ENCODE results near the gene CHI3L2.

Gene CHI3L2

GRCh38 chr1:111227434-111227833 is at the start of gene CHI3L2:
CHI3L2 (plus strand) TSS chr1:111227713; CDS start chr1:111227730, 17 bp downstream.
- no peak for TF ChIP-seq GATA2 (IDR thresholded peaks at IDR 0.05; ENCODE audit: low read depth, low read length)
- no peak for TF ChIP-seq GATA3 (IDR thresholded peaks at IDR 0.05; ENCODE audit: low read depth, low read length)

- TF ChIP-seq GATA2 (IDR thresholded peaks at IDR 0.05; ENCODE audit: low read depth, low read length) (no peak), GATA3 (IDR thresholded peaks at IDR 0.05; ENCODE audit: low read depth, low read length) (no peak)
These were observed 47.5 kb upstream of the CHI3L2 start for GRCh38 chr1:111179968-111180533.

- no peak for TF ChIP-seq GATA3 (IDR thresholded peaks at IDR 0.05; ENCODE audit: low read depth, low read length)
- TF ChIP-seq GATA2 (IDR thresholded peaks at IDR 0.05; ENCODE audit: low read depth, low read length) = no peak
These were observed 45.5 kb upstream of the CHI3L2 start for GRCh38 chr1:111182052-111182451.

GRCh38 chr1:111183308-111184069 is 44.0 kb upstream of the CHI3L2 start:
- TF ChIP-seq GATA2 (IDR thresholded peaks at IDR 0.05; ENCODE audit: low read depth, low read length) = no peak
- no peak for TF ChIP-seq GATA3 (IDR thresholded peaks at IDR 0.05; ENCODE audit: low read depth, low read length)

GRCh38 chr1:111184663-111185062 is 42.9 kb upstream of the CHI3L2 start:
- TF ChIP-seq GATA2 (IDR thresholded peaks at IDR 0.05; ENCODE audit: low read depth, low read length) (no peak), GATA3 (IDR thresholded peaks at IDR 0.05; ENCODE audit: low read depth, low read length) (no peak)

- TF ChIP-seq GATA3 (IDR thresholded peaks at IDR 0.05; ENCODE audit: low read depth, low read length) = no peak
- no peak for TF ChIP-seq GATA2 (IDR thresholded peaks at IDR 0.05; ENCODE audit: low read depth, low read length)
These were observed 36.5 kb upstream of the CHI3L2 start for GRCh38 chr1:111190931-111191451.

- no peak for TF ChIP-seq GATA3 (IDR thresholded peaks at IDR 0.05; ENCODE audit: low read depth, low read length)
- no peak for TF ChIP-seq GATA2 (IDR thresholded peaks at IDR 0.05; ENCODE audit: low read depth, low read length)
These were observed 36.0 kb upstream of the CHI3L2 start for GRCh38 chr1:111191496-111191895.

- TF ChIP-seq GATA3 (IDR thresholded peaks at IDR 0.05; ENCODE audit: low read depth, low read length) (no peak), GATA2 (IDR thresholded peaks at IDR 0.05; ENCODE audit: low read depth, low read length) (no peak)
These were observed 35.4 kb upstream of the CHI3L2 start for GRCh38 chr1:111192074-111192473.

- no peak for TF ChIP-seq GATA3 (IDR thresholded peaks at IDR 0.05; ENCODE audit: low read depth, low read length)
- no peak for TF ChIP-seq GATA2 (IDR thresholded peaks at IDR 0.05; ENCODE audit: low read depth, low read length)
These were observed 34.6 kb upstream of the CHI3L2 start for GRCh38 chr1:111192658-111193519.

GRCh38 chr1:111193712-111194480 is 33.6 kb upstream of the CHI3L2 start:
- TF ChIP-seq GATA3 (IDR thresholded peaks at IDR 0.05; ENCODE audit: low read depth, low read length) (no peak), GATA2 (IDR thresholded peaks at IDR 0.05; ENCODE audit: low read depth, low read length) (no peak)

GRCh38 chr1:111195002-111195684 is 32.4 kb upstream of the CHI3L2 start:
- TF ChIP-seq GATA2 (IDR thresholded peaks at IDR 0.05; ENCODE audit: low read depth, low read length) (no peak), GATA3 (IDR thresholded peaks at IDR 0.05; ENCODE audit: low read depth, low read length) (no peak)

- TF ChIP-seq GATA2 (IDR thresholded peaks at IDR 0.05; ENCODE audit: low read depth, low read length) (no peak), GATA3 (IDR thresholded peaks at IDR 0.05; ENCODE audit: low read depth, low read length) (no peak)
These were observed 31.3 kb upstream of the CHI3L2 start for GRCh38 chr1:111196213-111196612.

Measured in SH-SY5Y (cell line).